GM21515 (cell line): ENCODE measurements around the gene PPP2R5C.
A peak's percentile ranks its signal among the peaks of the same experiment; 100 is the strongest.
"Not testable (repeated sequence)": the region's sequence is repeated elsewhere in the genome, so short reads cannot be mapped to it uniquely, and the experiment has no call there.

ENCODE experiments used
- ATAC-seq: cut with Tn5 transposase; IDR thresholded peaks from one replicate; pipeline ENCODE4 v1.9.1; 2021; ENCODE audit not compliant: unreplicated experiment

The PPP2R5C gene

DNA sequence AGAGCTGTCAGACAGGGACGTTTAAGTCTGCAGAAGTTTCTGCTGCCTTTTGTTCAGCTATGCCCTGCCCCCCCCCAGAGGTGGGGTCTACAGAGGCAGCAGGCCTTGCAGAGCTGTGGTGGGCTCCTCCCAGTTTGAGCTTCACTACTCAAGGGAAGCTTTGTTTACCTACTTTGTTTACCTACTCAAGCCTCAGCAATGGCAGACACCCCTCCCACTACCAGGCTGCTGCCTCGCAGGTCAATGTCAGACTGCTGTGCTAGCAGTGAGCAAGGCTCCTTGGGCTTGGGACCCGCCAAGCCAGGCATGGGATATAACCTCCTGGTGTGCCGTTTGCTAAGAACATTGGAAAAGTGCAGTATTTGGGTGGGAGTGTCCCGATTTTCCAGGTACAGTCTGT is 11.8 kb upstream of the PPP2R5C start:
- ATAC-seq = not testable (repeated sequence)

DNA sequence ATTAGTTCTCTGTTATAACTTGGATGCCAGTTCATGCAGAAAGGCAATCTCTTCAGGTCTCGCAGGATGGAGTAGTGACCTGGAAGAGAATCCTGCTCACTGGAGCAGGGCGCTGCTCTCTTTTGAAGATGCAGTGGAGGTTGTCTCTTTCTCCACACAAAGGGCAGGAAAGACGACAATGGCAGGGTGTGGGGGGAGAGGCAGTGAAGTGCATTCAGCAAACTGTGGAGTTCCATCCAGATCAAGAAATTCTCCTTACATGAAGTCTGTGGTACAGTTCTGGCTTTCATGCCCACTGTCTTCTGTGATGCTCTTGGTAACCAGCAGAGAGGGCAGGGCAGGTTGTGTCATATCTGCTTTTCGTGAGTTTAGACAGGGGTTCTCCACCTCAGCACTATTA is 6.6 kb upstream of the PPP2R5C start:
- ATAC-seq = no peak

DNA sequence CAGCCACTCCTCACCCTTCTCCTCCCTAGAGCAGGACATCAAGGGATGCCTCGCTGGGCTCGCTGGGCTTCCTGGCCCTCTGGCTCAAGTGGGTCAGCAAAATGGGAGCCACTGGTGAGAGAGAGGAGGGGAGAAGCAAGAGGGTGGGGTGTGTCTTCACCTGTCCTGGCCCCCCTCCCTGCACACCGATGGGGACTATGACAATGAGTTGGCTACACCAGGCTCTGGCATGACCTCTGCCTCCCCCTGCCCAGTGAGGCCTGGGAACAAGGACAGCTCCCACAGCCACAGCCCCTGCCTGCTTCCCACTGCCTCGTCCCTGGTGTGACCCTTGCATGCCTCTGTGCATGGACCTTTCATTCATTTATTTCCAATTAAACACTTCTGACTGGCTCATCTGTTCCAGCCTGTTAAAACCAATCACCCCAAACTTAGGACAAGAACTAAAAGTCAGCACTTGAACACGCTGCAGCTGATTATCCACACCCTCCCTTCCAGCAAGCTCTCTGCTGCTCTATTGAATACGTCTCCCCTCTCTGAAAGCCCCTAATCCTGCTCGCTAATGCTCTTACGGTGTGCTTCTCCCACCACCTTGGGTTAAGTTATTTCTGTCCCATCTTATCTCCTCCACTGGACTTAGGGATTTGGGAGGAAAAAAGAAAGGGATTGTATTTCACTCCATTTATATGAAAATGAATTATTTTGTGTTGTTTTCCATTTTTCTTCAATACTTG is 5.8 kb upstream of the PPP2R5C start:
- ATAC-seq = no peak

DNA sequence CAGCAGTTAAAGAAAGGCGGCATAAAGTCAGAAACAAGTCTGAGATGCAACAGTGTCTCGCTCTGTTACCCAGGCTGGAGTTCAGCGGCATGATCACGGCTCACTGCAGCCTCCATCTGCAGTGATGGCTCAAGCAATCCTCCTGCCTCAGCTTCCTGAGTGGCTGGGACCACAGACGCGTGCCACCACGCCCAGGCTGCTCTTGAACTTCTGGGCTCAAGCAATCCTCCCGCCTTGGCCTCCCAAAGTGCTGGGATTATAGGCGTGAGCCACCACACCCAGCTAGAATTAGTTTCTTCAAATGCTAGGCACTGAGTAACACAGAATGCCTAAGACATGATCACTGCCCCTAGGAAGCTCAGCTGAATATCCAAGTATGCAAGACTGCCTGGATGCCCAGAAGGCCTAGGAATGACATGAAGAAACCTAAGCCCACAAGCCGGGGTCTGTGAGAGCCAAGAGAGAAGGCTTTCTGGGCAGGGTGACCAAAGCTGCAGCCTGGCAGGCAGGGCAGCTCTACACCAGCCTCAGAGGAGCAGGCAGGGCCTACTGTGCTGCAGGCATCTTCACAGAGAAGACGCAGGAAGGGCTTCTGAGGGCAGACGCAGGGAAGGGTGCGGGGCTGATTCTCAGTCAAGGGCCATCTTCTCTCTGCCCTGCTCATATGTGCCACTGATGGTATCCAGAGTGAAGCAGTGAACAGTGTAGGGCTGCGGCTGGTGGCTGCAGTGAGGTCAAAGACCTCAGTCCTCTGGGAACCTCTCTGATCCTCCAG is 4.3 kb upstream of the PPP2R5C start:
- no peak for ATAC-seq

DNA sequence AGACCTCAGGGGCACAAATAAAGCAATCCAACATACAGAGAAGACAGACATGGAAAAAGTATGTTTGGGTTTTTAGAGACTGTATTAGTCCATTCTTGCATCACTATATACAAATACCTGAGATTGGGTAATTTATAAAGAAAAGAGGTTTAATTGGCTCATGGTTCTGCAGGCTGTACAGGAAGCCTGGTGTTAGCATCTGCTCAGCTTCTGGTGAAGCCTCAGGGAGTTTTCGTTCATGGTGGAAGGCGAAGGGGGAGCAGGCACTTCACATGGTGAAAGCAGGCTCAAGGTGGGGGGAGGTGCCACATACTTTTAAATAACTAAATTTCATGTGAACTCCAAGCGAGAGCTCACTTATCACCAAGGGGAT is 3.7 kb upstream of the PPP2R5C start:
- no peak for ATAC-seq

DNA sequence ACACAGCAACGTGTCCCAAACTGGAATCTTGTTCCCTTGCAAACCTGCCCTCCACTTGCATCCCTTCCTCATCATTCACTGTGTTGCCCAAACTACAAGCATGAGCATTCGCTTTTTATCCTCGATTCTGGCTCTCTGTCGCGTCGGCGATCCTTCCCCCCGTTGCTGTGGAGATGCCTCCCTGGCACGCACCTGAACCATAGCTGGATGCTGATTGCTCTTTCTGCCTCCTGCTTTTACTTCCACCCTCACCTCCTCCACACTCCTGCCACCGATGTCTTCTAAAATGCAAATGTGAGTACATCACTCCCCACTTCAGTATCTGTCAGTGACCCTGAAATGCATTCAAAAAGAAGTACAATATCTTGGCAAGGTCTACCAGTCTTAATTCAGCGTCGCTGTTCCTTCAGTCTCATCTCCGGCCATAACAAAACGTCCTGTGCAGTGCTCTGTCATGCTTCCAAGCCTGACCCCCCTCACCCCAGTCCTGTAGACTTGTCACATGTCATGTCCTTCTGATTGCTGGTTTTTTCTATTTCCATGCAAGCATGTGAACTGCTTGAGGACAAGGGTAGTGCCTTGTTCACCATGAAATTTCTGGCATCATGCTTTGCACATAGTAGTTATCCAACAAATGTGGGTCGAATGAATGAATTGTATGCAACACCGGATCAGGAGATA is 2.5 kb upstream of the PPP2R5C start:
- no peak for ATAC-seq

DNA sequence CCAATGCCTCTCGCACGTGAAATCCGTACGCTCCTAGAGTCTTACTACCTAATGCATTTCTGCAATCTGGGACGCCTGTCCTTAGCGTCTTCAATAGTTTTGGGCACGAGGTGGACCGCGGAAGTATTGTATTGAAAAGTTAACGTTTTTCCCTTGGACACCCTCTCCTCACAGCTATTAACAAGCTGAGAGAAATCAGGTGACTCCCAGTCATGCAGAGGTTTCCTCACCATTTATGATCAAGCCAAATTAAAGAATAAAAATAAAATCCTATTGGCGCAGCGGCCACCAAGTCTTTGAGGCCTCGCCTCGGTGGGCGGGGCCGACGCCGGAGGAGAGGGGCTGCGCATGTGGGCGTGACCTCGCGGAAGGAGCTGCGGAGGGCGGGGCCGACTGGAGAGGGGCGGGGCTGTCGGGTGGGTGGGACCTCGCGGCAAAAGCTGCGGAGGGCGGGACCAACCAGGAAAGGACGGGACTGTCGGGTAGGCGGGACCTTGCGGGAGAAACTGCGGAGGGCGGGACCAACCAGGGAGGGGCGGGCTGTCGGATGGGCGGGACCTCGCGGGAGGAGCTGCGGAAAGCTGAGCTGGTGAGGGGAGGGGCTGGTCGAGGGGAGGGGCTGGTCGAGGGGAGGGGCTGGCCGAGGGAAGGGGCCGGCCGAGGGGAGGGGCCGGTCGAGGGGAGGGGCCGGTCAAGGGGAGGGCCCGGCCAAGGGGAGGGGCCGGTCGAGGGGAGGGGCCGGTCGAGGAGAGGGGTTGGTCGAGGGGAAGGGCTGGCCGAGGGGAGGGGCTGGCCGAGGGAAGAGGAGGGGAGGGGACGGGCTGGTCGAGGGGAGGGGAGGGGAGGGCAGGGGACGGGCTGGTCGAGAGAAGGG is 1.1 kb upstream of the PPP2R5C start:
- peak; percentile 67 for ATAC-seq

DNA sequence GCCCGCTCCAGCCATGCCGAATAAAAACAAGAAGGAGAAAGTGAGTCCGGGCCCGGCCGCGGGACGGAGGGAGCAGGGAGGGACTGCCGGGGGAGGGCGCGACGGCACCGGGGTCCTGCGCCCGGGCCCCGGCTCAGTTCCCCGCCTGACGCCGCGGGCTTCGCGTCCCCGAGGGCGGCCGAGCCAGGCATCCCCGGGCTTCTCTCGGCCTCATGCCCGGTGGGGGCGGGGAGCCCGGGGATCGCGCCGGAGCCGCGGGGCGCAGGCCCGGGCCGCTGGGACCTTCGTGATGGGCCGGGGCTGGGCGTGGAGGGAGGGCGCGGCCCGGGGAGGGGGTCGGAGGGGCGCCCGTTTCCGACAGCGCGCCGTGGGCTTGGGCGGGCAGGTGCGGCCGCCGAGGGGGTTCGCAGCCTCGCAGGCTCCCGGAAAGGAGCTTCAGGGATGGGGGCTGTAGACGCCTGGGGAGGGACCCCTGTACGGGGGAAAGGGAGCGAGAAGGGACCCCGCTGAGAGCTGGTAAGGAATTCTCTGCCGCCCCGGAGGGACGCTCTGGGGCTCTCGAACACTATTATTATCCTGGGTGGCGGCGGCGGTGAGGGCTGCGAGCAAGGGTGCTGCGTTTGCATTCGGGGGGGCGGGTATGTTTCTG is 496 bp downstream of the PPP2R5C start:
- ATAC-seq = peak; percentile 15

DNA sequence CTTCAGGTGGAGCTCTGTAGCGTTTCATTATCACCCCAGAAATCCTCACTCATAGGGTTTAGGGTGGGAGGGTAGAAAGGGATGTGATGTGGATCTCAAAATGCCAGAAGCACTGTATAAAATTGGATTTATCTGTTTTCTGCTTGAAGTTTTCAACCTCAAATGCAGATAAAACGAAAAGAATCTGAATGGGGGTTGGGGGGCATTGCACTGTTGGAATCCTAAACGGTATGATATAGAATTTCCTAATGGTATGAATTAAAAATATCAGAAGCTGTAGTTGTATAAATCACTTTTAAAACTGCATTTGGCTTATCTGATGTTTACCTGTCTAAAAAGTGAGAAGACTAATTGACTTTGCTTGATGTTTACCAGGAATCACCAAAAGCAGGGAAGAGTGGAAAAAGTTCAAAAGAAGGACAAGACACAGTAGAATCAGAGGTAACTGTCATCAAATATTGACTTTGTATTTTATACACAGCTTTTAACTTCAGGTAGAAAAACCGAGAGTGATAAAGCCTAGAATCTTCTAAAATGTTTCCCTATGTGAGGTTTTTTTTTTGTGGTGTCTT is 1.1 kb downstream of the PPP2R5C start:
- ATAC-seq = no peak

DNA sequence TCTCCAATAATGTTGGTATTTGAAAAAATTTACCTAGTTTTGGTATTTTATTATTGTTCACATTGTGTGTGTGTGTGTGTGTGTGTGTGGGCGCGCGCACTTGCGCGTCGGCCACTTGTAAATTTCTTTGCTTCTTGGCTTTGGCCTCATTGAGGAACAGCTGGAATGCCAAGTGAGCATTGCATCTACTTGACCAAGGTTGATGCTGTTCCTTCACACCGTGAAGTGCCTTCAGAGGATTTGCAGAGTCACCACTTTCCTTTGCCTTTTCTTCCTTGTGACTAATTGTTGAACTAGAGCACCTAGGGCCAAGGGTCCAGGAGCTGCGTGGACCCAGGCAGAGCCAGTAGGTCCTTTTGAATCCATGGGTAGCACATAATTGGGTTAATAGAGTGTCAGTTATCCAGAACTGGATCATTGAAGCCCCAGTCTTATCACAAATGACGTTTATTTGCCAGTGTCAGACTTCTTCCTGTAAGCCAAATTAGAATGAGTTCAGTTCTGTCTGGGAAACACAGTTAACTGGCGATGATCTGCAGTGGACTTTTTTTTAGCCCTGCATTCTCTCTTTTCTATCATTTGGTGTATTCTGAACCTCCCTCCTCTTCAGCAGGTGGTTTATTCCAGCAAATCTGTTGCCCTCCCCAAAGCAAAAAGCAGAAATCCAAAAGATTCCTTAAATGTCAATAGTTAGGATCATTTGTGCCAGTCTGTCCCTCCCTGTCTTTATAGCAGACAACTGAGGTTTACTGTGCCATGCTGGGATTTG is 2.6 kb downstream of the PPP2R5C start:
- ATAC-seq = no peak

DNA sequence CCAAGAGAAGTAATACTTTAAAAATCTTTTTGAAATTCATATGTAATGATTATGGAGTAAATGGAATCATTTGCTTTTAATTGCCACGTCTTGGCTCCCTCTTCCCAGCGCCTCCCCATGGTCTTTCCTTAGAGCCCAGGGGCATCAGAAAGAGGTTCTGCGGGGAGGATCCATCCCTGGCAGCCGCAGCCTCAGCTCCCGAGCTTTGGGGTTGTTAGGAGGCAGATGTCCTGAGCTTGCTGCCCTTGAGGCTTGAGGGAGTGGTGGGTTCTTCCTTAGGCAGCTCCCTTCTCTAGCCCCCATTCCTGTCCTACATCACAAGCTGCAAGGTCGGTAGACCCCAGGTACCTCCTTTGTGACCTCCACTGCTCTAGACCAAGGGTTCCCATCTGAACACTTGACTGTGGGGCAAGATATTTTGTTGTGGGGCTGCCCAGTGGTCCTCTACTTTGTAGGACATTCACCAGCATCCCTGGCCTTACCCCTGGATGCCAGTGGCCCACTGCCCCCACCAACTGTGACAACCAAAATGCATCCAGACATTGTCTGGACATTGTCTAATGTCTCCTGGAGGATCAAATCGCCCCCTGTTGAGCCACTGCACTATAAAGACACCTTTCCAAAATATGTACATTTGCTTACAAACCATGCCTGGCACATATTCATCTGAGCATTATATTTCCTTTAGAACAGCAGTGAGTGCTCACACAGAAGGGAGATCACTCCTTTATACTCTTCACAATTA is 6.3 kb downstream of the PPP2R5C start:
- no peak for ATAC-seq

DNA sequence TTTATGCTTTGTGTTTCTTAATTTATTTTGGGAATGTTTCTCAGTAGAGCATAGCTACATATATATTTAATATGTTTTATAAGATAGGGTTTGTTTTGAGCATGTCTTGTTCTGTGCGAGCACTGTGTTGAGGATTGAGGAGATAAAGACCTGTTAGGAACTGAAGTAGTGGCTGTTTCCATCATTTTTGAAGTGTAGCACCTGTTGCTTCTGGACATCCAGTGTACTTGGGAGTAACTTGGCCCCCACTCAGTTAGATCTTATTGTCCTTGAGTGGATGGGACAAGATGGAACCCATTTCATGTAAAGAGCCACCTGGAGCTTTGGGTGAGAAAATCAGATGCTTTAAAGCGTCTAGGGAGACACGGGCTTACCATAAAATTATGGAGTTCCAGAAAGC is 8.7 kb downstream of the PPP2R5C start:
- no peak for ATAC-seq

DNA sequence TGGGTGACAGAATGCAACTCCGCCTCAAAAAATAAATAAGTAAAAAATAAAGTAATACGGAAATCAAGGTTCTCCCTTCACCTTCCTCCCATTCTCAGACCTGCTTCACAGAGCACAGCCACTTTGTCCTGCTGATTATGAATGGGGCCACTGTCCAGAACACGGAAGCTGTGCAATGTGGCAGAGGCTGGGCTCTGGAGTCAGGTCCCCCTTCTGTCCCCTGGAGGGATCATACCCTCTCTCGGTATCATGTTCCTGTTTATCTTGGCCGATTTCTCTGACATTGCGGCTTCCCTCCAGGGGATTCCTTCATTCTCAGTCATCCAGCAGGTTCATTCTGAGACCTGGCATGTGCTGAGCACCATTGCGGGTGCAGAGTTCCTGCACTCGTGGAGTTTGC is 11.3 kb downstream of the PPP2R5C start:
- no peak for ATAC-seq

DNA sequence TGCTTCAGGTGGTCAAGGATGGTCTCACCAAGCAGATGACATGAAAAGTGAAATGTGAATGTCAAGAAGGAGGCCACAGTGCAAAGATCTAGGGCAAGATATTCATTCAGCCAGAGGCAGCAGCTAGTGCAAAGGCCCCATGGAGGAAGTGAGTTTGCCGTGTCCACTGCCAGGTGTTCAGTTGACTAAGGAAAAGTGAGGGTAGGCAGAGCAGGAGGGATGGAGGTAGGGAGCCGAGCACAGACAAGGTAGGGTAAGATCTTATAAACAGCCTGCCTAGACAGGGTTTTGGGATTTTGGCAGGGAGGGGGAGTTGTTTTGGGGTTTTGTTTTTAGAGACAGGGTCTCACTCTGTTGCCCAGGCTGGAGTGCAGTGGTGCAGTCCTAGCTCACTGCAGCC is 11.9 kb downstream of the PPP2R5C start:
- no peak for ATAC-seq

DNA sequence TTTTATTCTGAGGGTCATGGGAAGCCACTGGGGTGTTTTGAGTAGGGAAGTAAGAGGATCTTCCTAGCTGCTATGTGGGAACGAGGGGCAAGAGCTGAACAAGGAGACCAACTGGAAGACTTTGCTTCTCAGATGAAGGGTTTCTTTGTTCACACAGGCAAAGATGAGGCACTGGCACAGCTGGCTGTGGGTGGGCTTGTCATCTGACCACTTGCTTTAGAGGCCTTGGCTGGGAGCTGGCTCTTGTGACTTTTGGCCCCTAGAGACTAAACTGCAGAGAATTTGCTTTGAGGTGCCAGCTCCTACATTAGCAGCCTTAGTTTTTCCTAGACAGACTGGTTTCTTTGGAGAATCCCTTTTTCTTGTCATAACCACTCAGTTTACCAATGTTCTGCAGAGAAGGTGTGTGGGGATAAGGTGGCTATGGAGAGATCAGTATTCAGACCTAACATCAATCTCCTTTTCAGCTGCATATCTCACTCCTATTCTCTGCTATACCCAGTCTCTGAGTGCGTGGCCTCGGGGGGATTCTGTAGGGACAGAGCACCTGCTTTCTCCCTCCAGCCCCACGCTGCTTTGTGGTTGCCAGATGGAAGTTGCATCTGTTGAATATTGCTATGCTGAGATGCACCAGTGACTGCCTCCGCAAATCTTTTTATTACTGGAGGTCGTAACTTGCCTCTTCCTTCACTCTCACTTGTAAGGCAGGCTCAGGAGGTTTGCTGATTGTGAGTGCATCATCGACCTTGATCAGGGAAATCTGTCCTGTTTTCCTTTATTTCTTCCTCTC is 12.7 kb downstream of the PPP2R5C start:
- no peak for ATAC-seq

DNA sequence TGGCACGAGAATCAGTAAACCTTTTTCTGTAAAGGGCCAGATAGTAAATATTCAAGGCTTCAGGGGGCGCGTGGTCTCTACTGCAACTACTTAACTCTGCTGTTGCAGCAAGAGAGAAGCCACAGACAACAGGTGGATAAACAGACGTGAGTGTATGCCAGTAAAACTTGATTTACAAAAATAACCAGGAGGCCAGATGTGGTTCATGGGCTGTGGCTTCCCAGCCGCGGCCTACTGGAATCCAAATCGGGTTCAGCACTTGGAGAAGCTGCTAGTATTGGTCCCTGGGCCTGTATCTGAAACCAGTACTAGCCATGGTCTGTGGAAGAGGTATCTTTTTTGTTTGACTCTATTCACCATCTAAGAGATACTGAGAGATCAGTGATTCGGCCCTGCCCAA is 13.3 kb downstream of the PPP2R5C start:
- ATAC-seq = no peak

DNA sequence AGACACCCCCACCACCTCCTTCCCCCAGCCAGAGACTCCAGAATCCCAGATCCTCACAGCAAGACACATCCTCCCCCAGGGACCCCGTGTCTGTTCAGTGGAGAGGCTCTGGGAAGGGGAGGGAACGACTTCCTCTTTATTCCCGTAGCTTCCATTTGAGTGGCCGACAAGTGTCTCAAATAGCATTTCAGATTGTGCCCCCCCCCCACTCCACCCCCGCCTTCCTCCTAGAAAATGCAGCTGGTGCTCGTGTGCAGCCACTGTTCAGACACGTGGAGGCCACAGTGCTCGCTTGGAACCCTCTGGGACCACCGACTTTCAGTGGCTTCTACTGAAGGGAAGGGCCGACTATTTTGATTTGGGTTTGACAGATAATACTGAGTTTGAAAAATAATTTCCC is 14.3 kb downstream of the PPP2R5C start:
- ATAC-seq = no peak

DNA sequence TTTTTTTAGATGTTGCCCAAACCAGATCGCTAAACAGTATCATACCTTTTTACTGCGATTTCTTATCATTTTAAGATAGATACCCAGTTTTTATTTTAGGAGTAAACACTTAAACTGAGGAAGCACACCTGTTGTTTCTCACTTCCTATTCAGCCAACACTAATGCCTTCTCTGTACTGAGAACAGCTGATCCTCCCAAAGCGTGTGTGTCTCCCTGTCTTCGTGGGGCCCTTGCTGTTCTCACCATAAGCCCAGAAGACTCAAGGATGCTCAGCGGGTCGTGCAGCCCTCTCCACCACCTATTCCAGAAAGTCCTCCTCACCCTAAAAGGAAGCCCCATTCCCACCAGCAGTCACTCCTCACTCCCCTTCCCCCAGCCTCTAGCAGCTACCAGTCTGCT is 14.8 kb downstream of the PPP2R5C start:
- peak; percentile 63 for ATAC-seq
